HG03060 (cell line): ENCODE results near the gene IL9.
"Not testable (repeated sequence)": the region's sequence is repeated elsewhere in the genome, so short reads cannot be mapped to it uniquely, and the experiment has no call there.

Experiments used
- ATAC-seq: cut with Tn5 transposase; IDR thresholded peaks from one replicate; pipeline ENCODE4 v1.9.1; 2021; ENCODE audit warnings: low read depth, moderate number of reproducible peaks; ENCODE audit not compliant: unreplicated experiment

IL9 gene

DNA sequence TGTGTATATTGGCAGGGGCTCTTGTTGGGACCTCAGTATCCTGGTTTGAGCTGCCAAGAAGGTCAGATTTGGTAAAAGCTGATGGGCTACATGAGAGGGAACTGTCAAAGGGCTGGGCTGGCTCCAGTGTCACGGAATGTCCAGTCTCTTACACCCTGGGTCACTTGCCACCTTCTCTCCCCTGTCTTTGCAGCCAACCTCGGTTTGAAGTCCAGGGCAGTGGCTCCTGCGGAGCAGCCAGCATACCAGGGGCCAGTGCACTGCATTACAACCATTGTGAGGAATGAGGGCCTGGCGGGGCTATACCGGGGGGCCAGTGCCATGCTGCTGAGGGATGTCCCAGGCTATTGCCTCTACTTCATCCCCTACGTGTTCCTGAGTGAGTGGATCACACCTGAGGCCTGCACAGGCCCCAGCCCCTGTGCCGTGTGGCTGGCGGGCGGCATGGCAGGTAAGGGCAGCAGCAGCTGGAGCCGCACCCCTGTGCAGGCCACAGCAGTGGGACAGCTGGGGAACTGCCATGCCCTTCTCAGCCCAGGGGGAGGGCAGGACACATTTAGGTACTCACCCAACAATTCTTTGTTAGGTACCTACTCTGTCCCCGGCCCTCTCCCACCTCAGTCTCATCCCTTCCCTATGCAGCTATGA, 24.2 kb downstream of the IL9 start:
- ATAC-seq: no peak

GRCh38 chr5:135869935-135870334, 25.7 kb downstream of the IL9 start:
- no peak for ATAC-seq

DNA sequence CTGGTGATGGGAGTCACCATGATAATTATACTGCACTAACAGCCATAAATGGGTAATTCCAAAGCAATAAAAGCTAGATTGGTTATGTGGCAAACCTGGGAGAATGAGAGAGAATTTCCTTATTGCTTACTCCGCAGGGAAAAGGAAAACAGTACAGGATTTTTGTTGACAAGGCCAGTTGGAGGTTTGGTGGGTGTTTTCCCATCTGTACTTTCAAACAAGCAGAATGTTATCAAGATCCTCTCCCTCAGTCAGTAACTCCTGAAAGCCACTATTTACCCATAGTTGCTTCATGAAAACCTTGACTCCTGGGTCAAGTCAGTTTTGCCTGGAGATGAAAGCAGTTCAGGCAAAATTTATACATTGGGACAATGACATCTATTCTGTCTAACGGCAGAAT, 26.4 kb downstream of the IL9 start:
- ATAC-seq: no peak

- no peak for ATAC-seq
Observed at GRCh38 chr5:135868681-135869080, 27.0 kb downstream of the IL9 start.

GRCh38 chr5:135867599-135867998, 28.0 kb downstream of the IL9 start:
- ATAC-seq: no peak

DNA sequence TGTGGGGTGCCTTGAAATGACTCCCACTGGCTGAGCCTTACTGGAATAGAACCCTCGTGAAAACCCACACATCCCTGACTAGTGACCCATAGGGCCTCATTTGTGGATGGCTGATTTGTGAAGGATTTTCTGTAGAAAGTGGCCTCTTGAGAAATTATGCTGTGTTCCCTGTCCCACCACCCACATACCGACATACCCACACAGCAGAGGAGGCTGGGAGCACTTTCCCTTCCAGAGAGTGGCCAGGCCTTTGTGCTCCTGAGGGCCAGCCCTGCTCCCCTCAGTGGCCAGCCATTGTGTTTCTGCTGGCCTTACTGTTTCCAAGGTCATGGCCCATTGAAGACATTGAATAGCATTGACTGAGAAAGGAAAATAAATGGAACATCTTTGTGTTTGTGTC, 29.6 kb downstream of the IL9 start:
- no peak for ATAC-seq

- no peak for ATAC-seq
Observed at GRCh38 chr5:135864503-135865435, 30.9 kb downstream of the IL9 start.

GRCh38 chr5:135862744-135863143, 32.9 kb downstream of the IL9 start:
- no peak for ATAC-seq

- no peak for ATAC-seq
Observed at GRCh38 chr5:135862086-135862485, 33.6 kb downstream of the IL9 start.

DNA sequence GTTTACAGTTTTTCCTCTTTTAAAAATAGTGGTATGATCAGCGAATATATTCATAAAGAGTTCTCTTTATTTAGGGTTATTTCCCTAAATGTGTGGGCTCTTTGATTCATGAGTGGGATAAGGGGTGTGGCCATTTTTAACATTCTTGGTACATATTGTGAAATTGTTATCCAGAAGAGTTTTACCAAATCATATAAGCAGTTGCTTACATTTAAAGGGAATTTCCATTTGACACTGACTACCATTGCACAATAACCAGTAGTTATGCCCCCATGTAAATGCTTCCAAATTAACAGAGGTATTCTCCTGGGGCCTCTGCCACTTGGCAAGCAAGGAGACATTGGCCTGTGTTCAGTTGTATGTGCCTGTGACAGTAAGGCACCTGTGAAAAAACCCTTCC, 34.0 kb downstream of the IL9 start:
- no peak for ATAC-seq

- ATAC-seq: no peak
Observed at GRCh38 chr5:135859641-135860040, 36.0 kb downstream of the IL9 start.

DNA sequence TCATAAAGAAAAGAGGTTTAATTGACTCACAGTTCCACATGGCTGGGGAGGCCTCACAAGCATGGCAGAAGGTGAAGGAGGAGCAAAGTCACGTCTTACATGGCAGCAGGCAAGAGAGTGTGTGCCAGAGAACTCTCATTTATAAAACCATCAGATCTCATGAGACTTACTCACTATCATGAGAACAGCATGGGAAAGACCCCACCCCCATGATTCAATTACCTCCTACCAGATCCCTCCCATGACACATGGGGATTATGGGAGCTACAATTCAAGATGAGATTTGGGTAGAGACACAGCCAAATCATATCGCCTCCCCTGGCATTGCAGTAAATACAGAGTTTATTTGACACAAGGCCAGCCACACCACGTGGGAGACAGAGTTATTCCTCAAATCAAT, 36.5 kb downstream of the IL9 start:
- not testable (repeated sequence) for ATAC-seq

- no peak for ATAC-seq
Observed at GRCh38 chr5:135857630-135858311, 37.9 kb downstream of the IL9 start.

DNA sequence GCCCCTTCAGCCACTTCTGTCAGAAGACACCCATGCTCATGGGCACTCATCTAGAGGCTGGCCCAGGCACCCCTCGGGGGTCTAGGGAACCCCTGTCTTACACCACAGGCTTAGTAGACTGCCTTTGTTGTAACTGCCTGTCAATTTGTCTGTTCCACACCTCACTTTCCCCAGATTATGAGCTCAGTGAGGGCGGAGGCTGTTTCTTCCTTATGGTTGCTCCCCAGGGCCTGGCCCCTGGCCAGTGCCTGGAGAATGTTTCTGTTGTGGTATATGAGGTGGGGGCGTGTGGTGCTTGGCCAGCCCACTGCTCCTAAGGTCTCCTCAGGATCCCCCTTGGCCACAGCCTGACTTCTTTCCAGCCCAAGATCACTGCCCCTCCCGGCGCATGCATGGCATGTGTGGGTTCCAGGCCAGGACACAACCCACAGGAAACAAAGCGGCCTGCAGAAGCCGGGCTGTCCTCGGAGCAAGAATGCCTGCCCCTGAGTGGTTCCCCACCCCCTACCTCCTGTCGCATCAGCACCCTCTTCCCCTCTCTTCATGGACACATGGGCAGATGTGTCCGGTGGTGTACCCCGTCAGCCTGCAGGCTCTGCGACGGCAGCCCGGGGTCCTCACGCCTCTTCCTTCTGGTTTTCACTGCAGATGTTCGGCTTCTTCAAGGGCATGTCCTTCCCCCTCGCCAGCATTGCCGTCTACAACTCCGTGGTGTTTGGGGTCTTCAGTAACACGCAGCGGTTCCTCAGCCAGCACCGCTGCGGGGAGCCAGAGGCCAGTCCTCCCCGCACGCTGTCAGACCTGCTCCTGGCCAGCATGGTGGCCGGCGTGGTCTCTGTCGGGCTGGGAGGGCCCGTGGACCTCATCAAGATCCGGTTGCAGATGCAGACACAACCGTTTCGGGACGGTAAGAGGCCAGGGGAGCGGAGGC, 43.5 kb downstream of the IL9 start:
- ATAC-seq: no peak

- ATAC-seq: no peak
Observed at GRCh38 chr5:135851186-135851914, 44.3 kb downstream of the IL9 start.

DNA sequence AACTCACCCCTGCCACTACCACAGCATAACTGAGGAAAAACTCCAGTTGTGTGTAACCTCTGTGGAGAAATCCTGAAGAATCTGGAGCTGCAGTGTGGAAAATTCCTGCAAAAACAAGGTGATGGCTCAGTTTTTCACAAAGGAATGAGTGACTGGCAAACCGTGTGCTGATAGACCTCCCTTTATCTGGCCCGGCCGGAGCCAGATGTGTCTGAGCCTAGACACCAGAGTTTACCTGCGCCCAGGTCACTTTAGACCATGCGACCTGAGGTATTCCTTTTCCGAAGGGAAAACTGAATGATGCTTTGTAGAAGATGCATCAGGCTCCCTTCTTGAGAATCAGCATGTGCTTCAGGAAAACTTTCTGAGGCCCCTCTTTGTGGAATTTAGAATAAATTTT, 45.0 kb downstream of the IL9 start:
- ATAC-seq: no peak

DNA sequence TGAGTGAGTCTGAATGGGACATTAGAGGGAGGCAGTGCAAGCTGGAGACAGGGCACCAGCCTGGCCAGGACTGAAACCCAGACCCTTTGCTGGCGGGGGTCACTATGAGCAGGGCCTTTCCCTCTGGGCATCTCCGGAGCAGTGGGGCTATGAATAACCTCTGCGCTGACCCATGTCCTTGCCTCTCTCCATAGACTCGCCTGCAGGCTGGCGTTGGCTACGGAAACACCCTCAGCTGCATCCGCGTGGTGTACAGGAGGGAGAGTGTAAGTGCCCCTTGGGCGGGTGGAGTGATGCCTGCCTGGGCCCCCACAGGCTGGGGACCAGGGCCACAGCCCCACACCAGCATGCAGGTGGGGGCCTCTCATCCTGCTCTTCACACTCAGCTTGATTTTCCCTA, 45.4 kb downstream of the IL9 start:
- ATAC-seq: no peak

DNA sequence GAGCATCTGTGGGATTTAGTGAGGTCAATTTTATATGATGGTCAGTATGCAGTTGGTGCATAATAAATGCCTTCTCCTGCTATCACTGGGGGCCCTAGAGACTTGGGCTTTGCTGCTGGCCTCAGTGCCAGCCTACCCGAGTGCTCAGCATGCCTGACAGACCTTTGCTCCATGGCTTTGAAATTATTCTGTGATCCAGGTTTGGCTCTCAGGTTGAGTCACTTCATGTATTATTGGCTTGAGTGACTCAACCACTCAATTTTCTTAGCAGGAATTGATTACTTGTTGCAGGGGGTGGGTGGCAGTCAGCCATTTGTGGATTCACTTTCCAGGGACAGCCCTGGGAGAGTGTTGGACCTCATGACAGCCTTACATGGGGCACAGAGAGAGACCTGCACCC, 47.7 kb downstream of the IL9 start:
- ATAC-seq: no peak

- ATAC-seq: no peak
Observed at GRCh38 chr5:135846311-135846710, 49.3 kb downstream of the IL9 start.
